Measurements from ENCODE around the gene DCBLD1. TPM values are rescaled to one million over a fixed set of nuclear protein-coding genes. Genes with fewer than 3 reads are reported as not detected.

The DCBLD1 gene
- total RNA-seq, 1 donor from 2014 or later, result 6.1 TPM

DNA sequence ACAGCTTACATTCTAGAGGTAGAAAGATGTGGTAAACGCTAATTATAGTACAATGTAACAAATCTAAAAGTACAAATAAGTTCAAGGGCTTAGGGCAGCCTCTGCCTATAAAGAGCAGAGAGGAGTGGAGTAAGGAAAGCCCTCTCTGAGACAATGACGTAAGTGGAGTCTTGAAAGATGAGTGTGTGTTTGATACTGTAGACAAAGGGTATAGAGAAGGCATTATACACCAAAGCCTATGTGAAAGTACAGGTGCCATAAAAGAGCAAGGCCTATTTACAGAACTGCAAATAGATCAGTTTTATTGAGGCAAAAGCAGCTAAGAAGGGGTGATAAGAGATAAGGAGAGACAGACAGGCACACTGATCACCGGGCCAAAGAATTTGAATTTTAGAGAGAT, 108.9 kb downstream of the DCBLD1 start:
- H3K4me3 ChIP-seq (ENCODE audit: low read depth, low read length), result no peak overlapping the region
- TF ChIP-seq, protein P1, sequence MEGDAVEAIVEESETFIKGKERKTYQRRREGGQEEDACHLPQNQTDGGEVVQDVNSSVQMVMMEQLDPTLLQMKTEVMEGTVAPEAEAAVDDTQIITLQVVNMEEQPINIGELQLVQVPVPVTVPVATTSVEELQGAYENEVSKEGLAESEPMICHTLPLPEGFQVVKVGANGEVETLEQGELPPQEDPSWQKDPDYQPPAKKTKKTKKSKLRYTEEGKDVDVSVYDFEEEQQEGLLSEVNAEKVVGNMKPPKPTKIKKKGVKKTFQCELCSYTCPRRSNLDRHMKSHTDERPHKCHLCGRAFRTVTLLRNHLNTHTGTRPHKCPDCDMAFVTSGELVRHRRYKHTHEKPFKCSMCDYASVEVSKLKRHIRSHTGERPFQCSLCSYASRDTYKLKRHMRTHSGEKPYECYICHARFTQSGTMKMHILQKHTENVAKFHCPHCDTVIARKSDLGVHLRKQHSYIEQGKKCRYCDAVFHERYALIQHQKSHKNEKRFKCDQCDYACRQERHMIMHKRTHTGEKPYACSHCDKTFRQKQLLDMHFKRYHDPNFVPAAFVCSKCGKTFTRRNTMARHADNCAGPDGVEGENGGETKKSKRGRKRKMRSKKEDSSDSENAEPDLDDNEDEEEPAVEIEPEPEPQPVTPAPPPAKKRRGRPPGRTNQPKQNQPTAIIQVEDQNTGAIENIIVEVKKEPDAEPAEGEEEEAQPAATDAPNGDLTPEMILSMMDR (conservative IDR thresholded peaks at IDR 0.05; ENCODE audit: low read depth, low read length), result no peak
- no peak for DNase-seq (ENCODE audit: low read depth)

DNA sequence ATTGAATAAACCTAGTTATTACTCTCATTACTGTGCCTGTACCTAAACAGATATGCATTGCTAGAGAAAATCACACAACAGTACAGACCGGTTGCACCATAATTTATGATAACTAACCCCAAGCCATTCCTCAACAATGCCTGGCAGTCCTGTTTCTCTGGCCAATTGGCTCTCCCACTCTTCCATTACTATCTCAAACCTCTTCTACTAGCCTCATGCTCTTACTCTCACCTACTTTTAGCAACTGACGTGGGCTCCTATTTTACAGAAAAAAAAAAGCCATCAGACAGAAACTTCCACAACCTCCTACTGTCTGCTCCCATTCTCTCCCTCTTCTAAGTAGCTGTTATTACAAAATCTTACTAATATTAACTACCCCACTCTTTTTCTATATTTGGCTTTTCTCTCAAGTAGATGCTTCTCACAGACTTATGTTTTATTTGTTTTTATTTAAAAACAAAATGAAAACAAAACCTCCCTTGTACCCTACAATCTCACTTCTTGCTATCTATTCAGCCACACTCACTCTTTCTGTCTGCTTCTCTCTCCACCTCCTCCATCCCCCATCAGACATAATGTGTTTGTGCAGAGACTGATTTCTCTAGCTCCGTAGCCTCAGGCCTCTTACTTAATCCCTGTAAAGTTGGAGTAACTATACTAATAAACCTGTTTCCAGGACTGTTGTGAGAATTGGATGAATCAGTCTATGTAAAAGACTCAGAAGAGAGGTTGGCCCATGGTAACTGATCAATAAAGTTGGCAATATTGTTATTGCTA, 110.7 kb downstream of the DCBLD1 start:
- TF ChIP-seq, protein P1 (conservative IDR thresholded peaks at IDR 0.05; ENCODE audit: low read depth, low read length), result no peak
- no peak for DNase-seq (ENCODE audit: low read depth)
- H3K4me3 ChIP-seq (ENCODE audit: low read depth, low read length), result no peak overlapping the region

DNA sequence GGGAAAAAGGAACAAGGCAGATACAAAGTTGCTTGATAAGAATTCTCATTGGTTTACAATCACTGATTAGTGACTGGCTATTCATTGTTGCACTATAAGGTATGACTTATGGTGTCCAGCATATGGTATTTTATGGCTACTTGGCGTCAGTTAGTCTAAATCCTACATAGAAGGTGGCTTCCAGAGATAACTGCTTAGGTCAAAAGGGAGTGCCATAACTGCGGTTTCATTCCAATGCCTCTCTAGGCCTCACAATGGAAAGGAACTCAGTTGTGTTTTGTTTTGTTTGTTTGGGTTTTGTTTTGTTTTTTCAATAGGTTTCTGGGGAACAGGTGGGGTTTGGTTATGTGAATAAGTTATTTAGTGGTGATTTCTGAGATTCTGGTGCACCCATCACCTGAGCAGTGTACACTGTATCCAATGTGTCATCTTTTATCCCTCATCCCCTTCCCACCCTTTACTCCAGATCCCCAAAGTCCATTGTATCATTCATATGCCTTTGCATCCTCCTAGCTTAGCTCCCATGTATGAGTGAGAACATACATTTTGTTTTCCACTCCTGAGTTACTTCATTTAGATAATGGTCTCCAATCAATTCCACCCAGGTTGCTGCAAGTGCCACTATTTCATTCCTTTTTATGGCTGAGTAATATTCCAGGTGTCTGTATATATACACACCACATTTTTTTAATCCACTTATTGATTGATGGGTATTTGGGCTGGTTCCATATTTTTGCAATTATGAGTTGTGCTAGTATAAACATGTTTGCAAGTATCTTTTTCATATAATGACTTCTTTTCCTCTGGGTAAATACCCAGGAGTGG, 112.8 kb downstream of the DCBLD1 start:
- TF ChIP-seq, protein P1 (conservative IDR thresholded peaks at IDR 0.05; ENCODE audit: low read depth, low read length), result no peak

DNA sequence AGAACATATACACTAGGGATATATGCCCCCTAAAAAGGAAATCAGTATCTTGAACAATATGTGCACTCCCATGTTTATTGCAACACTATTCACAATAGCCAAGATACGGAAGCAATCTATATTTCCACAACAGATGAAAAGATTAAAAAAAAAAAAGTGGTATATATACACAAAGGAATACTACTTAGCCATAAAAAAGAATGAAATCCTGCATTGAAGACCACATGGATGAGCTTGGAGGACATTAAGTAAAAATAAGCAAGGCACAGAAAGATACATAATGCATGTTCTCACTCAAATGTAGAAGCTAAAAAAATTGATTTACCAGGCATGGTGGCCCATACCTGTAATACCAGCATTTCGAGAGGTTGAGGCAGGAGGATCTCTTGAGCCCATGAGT, 115.3 kb downstream of the DCBLD1 start:
- H3K4me3 ChIP-seq (ENCODE audit: low read depth, low read length), result no peak overlapping the region
- DNase-seq (ENCODE audit: low read depth), result no peak
- TF ChIP-seq, protein P1 (conservative IDR thresholded peaks at IDR 0.05; ENCODE audit: low read depth, low read length), result no peak

More for the DNA sequence above, 112.8 kb downstream of the DCBLD1 start:
- no peak overlapping the region for H3K4me3 ChIP-seq (ENCODE audit: low read depth, low read length)
- no peak for DNase-seq (ENCODE audit: low read depth)

Other genes with a start within 250 kb of the DCBLD1 start
- not detected in 2 replicates for gene VGLL2, start 217.1 kb upstream of the DCBLD1 start, total RNA-seq
- gene ROS1, start 56.7 kb upstream of the DCBLD1 start, total RNA-seq, result not detected in 2 replicates
- 13.2 and 16.3 TPM in 2 replicates for gene GOPC, start 119.8 kb downstream of the DCBLD1 start, total RNA-seq
- gene NUS1, start 192.8 kb downstream of the DCBLD1 start, total RNA-seq, result 16.5 and 18.8 TPM in 2 replicates

Measured in epithelial cell of proximal tubule (primary cell).